ENCODE measurements around the gene SPATS2.

The SPATS2 gene

GRCh38 chr12:49563951-49564685 lies 196.9 kb downstream of the SPATS2 start:
- in situ Hi-C loops (cut with MboI; ENCODE audit: low sequenced_read_pairs, unreplicated experiment): no loop called here
- no peak for TF ChIP-seq CTCF (IDR thresholded peaks at IDR 0.05; ENCODE audit: borderline replicate concordance, control extremely low read depth, extremely low read depth, insufficient read depth, missing control alignments)
- DNase-seq (ENCODE audit: low spot score): no peak

- DNase-seq (ENCODE audit: low spot score): no peak
- no peak for TF ChIP-seq CTCF (IDR thresholded peaks at IDR 0.05; ENCODE audit: borderline replicate concordance, control extremely low read depth, extremely low read depth, insufficient read depth, missing control alignments)
- in situ Hi-C loops (cut with MboI; ENCODE audit: low sequenced_read_pairs, unreplicated experiment): no loop called here
Observed at GRCh38 chr12:49564686-49565405, 197.6 kb downstream of the SPATS2 start.

GRCh38 chr12:49565406-49566265 lies 198.4 kb downstream of the SPATS2 start:
- DNase-seq (ENCODE audit: low spot score): no peak
- TF ChIP-seq CTCF (IDR thresholded peaks at IDR 0.05; ENCODE audit: borderline replicate concordance, control extremely low read depth, extremely low read depth, insufficient read depth, missing control alignments): no peak
- in situ Hi-C loops (cut with MboI; ENCODE audit: low sequenced_read_pairs, unreplicated experiment): no loop called here

- in situ Hi-C loops (cut with MboI; ENCODE audit: low sequenced_read_pairs, unreplicated experiment): no loop called here
- no peak for DNase-seq (ENCODE audit: low spot score)
- TF ChIP-seq CTCF (IDR thresholded peaks at IDR 0.05; ENCODE audit: borderline replicate concordance, control extremely low read depth, extremely low read depth, insufficient read depth, missing control alignments): no peak
Observed at GRCh38 chr12:49566361-49566760, 199.1 kb downstream of the SPATS2 start.

GRCh38 chr12:49567302-49567610 lies 200.0 kb downstream of the SPATS2 start:
- in situ Hi-C loops (cut with MboI; ENCODE audit: low sequenced_read_pairs, unreplicated experiment): no loop called here
- peak; percentile 58 for DNase-seq (ENCODE audit: low spot score)
- TF ChIP-seq CTCF (IDR thresholded peaks at IDR 0.05; ENCODE audit: borderline replicate concordance, control extremely low read depth, extremely low read depth, insufficient read depth, missing control alignments): no peak

GRCh38 chr12:49567611-49568441 lies 200.6 kb downstream of the SPATS2 start, which contains the start of gene MCRS1:
MCRS1 (minus strand) TSS chr12:49568142; CDS start chr12:49566731, 1,411 bp downstream.
- no peak for TF ChIP-seq CTCF (IDR thresholded peaks at IDR 0.05; ENCODE audit: borderline replicate concordance, control extremely low read depth, extremely low read depth, insufficient read depth, missing control alignments)
- in situ Hi-C loops (cut with MboI; ENCODE audit: low sequenced_read_pairs, unreplicated experiment): no loop called here
- peak; percentile 96 for DNase-seq (ENCODE audit: low spot score)
